ENCODE data around the gene CREBBP.

- TF ChIP-seq POLR2A (IDR thresholded peaks at IDR 0.05) (no peak), POLR2AphosphoS5 (IDR thresholded peaks at IDR 0.05) (no peak)
- TF ChIP-seq, protein P1, sequence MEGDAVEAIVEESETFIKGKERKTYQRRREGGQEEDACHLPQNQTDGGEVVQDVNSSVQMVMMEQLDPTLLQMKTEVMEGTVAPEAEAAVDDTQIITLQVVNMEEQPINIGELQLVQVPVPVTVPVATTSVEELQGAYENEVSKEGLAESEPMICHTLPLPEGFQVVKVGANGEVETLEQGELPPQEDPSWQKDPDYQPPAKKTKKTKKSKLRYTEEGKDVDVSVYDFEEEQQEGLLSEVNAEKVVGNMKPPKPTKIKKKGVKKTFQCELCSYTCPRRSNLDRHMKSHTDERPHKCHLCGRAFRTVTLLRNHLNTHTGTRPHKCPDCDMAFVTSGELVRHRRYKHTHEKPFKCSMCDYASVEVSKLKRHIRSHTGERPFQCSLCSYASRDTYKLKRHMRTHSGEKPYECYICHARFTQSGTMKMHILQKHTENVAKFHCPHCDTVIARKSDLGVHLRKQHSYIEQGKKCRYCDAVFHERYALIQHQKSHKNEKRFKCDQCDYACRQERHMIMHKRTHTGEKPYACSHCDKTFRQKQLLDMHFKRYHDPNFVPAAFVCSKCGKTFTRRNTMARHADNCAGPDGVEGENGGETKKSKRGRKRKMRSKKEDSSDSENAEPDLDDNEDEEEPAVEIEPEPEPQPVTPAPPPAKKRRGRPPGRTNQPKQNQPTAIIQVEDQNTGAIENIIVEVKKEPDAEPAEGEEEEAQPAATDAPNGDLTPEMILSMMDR (IDR thresholded peaks at IDR 0.05): no peak
These were observed 70.3 kb downstream of the CREBBP start for GRCh38 chr16:3810198-3810664.

All from suprapubic skin (tissue), 4 donors.